Osteoblast (primary cell): ENCODE data around the gene CD47. TPM values are rescaled to one million over a fixed set of nuclear protein-coding genes. Genes with fewer than 3 reads are reported as not detected.

Experiments
- DNase-seq: peaks from one replicate; pipeline ENCODE4 v3.0.0; 2011; ENCODE audit warnings: low spot score, mixed read lengths; ENCODE audit not compliant: insufficient read length; ENCODE audit errors: missing footprints
- H2AFZ ChIP-seq: 2 replicates; pipeline ENCODE4 v1.6.0; 2011; ENCODE audit warnings: mild to moderate bottlenecking, low read length
- H3K27ac ChIP-seq: 2 replicates; pipeline ENCODE4 v1.5.1; 2011; ENCODE audit warnings: mild to moderate bottlenecking, low read depth, low read length, moderate library complexity
- H3K27me3 ChIP-seq: 2 replicates; pipeline ENCODE4 v1.6.0; 2012; ENCODE audit warnings: mild to moderate bottlenecking, control low read depth, inconsistent platforms, low read length, moderate library complexity; ENCODE audit not compliant: insufficient read depth
- H3K36me3 ChIP-seq: 2 replicates; pipeline ENCODE4 v1.5.1; 2011; ENCODE audit warnings: mild to moderate bottlenecking, low read length, control low read depth, moderate library complexity; ENCODE audit not compliant: insufficient read depth
- H3K4me1 ChIP-seq: 2 replicates; pipeline ENCODE4 v1.5.1; 2011; ENCODE audit warnings: mild to moderate bottlenecking, low read length, control low read depth, moderate library complexity; ENCODE audit not compliant: insufficient read depth
- H3K4me2 ChIP-seq: 2 replicates; pipeline ENCODE4 v1.6.0; 2011; ENCODE audit warnings: mild to moderate bottlenecking, low read length; ENCODE audit not compliant: insufficient read depth
- H3K4me3 ChIP-seq: fragments of 200-600 bp; sonication (generic); 3 replicates; pipeline ENCODE4 v1.5.1; 2012; ENCODE audit warnings: mild to moderate bottlenecking, low read length, inconsistent platforms; ENCODE audit not compliant: insufficient read depth
- H3K79me2 ChIP-seq: 2 replicates; pipeline ENCODE4 v1.6.0; 2012; ENCODE audit warnings: mild to moderate bottlenecking, low read length, control low read depth, inconsistent platforms; ENCODE audit not compliant: insufficient read depth
- H3K9me3 ChIP-seq: 2 replicates; pipeline ENCODE4 v1.5.1; 2011; ENCODE audit warnings: low read depth, low read length, control low read depth
- H4K20me1 ChIP-seq: 2 replicates; pipeline ENCODE4 v1.6.0; 2012; ENCODE audit warnings: mild to moderate bottlenecking, low read length, control low read depth; ENCODE audit not compliant: insufficient read depth
- total RNA-seq: library from RNA; depleted of rRNA; stranded (reverse); fragments of >200 nt; gene quantifications from 2 replicates; pipeline ENCODE4 v1.2.3, GENCODE V29; 2012
- TF ChIP-seq, protein P1 (sequence below): IDR thresholded peaks from 2 replicates; pipeline ENCODE4 v1.5.1; 2011; ENCODE audit warnings: mild to moderate bottlenecking, low read depth, low read length, moderate library complexity; ENCODE audit errors: extremely low read depth

Gene CD47
- total RNA-seq, 1 donor = 72.7 TPM

DNA sequence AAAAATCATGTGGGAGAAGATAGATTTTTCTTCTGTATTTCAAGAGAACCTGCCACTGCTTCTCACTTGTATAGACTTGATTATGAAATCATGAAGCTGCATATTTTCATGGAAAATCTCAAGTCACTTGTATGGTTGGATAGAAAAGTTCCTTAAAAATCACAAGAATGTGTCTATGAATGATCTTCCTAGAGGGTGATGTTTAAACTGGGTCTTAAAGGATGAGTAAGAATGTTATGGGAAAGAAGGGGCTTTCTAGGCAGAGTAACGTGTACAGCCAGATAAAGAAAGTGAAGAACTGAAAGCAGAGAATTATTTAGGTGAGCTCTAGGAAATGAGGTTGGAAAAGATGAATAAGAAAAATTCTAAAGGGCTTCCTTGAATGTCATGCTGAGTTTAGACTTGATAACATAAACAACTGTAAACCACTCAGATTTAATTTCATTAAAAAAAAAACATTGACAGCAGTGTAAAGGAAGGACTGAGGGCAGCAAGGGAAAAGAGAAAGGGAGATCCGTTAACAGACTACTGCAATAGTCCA, 5.0 kb downstream of the CD47 start:
- Histone ChIP-seq H3K4me2 (no peak overlapping the region), H3K27ac (no peak overlapping the region), H3K27me3 (no peaks in the 10 kb centered on the region), H3K4me3 (no peak overlapping the region), H3K4me1 (peaks cover 15% of the 10 kb centered on the region), H3K79me2 (peaks cover 92% of the 10 kb centered on the region), H4K20me1 (peaks cover 16% of the 10 kb centered on the region), H3K36me3 (no peaks in the 10 kb centered on the region), H2AFZ (no peak overlapping the region), H3K9me3 (no peaks in the 10 kb centered on the region)
- no peak for DNase-seq
- TF ChIP-seq, protein P1, sequence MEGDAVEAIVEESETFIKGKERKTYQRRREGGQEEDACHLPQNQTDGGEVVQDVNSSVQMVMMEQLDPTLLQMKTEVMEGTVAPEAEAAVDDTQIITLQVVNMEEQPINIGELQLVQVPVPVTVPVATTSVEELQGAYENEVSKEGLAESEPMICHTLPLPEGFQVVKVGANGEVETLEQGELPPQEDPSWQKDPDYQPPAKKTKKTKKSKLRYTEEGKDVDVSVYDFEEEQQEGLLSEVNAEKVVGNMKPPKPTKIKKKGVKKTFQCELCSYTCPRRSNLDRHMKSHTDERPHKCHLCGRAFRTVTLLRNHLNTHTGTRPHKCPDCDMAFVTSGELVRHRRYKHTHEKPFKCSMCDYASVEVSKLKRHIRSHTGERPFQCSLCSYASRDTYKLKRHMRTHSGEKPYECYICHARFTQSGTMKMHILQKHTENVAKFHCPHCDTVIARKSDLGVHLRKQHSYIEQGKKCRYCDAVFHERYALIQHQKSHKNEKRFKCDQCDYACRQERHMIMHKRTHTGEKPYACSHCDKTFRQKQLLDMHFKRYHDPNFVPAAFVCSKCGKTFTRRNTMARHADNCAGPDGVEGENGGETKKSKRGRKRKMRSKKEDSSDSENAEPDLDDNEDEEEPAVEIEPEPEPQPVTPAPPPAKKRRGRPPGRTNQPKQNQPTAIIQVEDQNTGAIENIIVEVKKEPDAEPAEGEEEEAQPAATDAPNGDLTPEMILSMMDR = no peak

DNA sequence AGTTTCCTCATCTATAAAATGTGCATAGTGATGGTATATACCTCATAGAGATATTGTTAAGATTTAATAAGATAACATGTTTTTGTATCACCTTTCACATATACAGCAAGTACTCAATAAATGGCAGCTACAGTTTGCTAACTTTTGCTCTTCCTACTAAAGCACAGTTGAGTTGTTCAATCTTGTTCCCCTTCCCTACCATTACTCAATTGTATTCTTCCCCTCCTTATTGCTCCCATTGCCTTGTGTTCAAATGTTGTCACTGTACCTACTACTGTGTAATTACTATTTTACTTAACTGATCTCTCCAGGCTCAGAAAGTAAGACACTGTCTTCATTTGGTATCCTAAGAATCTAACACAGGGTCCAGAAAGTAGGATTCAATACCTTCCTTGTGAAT, 5.5 kb downstream of the CD47 start:
- no peaks in the 10 kb centered on the region for H3K36me3 ChIP-seq
- H3K79me2 ChIP-seq = peaks cover 89% of the 10 kb centered on the region
- TF ChIP-seq, protein P1 = no peak
- H3K4me1 ChIP-seq = peaks cover 15% of the 10 kb centered on the region
- H4K20me1 ChIP-seq = peaks cover 16% of the 10 kb centered on the region
- no peak overlapping the region for H3K4me3 ChIP-seq
- no peak overlapping the region for H2AFZ ChIP-seq
- no peaks in the 10 kb centered on the region for H3K9me3 ChIP-seq
- H3K27me3 ChIP-seq = no peaks in the 10 kb centered on the region
- no peak for DNase-seq
- H3K27ac ChIP-seq = no peak overlapping the region
- H3K4me2 ChIP-seq = no peak overlapping the region

DNA sequence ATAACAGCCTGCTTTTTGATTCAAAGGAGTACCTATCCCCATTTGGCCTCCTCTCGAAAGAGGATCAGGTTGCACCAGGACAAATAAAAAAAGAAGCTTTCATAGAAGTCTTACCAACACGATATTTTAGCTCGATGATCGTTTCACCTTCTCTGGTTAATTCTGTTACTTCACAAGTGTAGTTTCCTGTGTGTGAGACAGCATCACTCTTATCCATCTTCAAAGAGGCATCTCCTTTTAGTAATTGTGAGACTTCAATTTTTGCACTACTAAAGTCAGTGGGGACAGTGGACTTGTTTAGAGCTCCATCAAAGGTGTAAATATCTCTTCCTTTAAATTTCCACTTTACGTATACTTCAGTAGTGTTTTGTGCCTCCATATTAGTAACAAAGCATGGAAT, 11.0 kb downstream of the CD47 start:
- Histone ChIP-seq H3K4me1 (no peaks in the 10 kb centered on the region), H4K20me1 (peaks cover 6% of the 10 kb centered on the region), H3K4me3 (no peak overlapping the region), H3K36me3 (no peaks in the 10 kb centered on the region), H3K4me2 (no peak overlapping the region), H3K79me2 (peaks cover 59% of the 10 kb centered on the region), H3K9me3 (no peaks in the 10 kb centered on the region), H3K27ac (no peak overlapping the region), H2AFZ (no peak overlapping the region), H3K27me3 (no peaks in the 10 kb centered on the region)
- no peak for DNase-seq
- TF ChIP-seq, protein P1 = no peak

DNA sequence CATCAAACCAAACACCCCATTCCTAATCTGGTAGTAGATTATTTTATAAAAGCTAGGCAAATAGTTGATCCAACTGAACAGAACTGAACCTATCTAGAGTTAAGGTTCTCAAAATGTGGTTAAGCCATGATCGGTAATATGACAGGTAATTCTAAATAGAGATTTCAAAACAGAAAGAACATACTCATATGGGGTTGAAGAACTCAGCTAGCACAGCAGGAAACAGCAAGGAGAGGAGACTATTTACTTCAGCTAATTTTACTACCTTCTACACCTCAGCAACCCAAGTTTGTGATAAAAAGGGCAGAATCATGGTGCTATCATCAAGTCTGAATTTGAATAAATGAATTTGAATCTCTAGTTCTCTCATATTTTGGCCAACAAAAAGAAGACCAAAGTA, 11.8 kb downstream of the CD47 start:
- Histone ChIP-seq H3K27ac (no peak overlapping the region), H2AFZ (no peak overlapping the region), H3K36me3 (no peaks in the 10 kb centered on the region), H3K4me1 (no peaks in the 10 kb centered on the region), H3K4me2 (no peak overlapping the region), H4K20me1 (peaks cover 1% of the 10 kb centered on the region), H3K79me2 (peaks cover 51% of the 10 kb centered on the region), H3K4me3 (no peak overlapping the region), H3K27me3 (no peaks in the 10 kb centered on the region), H3K9me3 (no peaks in the 10 kb centered on the region)
- no peak for DNase-seq
- TF ChIP-seq, protein P1 = no peak
